Measurements from ENCODE around the gene DOCK4.

DNA sequence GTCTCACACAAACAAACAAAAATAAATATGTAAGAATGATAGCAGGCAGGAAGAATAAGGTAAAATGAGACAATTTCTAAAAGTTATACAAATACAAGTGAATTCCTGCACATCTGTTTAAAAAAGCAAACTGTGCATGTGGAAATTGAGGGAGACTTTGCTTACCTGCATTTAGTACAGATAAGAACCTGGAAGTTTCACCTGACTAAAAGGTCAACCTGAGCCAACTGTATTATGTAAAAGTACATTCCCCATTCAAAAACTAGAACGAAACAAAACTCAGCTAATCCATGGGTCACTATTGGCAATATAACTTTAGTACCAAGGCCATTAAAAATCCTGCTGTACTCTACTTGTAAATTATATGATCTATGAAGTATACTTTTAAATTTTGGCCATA, 127.1 kb downstream of the DOCK4 start:
- TF ChIP-seq, protein P1, sequence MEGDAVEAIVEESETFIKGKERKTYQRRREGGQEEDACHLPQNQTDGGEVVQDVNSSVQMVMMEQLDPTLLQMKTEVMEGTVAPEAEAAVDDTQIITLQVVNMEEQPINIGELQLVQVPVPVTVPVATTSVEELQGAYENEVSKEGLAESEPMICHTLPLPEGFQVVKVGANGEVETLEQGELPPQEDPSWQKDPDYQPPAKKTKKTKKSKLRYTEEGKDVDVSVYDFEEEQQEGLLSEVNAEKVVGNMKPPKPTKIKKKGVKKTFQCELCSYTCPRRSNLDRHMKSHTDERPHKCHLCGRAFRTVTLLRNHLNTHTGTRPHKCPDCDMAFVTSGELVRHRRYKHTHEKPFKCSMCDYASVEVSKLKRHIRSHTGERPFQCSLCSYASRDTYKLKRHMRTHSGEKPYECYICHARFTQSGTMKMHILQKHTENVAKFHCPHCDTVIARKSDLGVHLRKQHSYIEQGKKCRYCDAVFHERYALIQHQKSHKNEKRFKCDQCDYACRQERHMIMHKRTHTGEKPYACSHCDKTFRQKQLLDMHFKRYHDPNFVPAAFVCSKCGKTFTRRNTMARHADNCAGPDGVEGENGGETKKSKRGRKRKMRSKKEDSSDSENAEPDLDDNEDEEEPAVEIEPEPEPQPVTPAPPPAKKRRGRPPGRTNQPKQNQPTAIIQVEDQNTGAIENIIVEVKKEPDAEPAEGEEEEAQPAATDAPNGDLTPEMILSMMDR (IDR thresholded peaks at IDR 0.05) = no peak
- no peak for TF ChIP-seq POLR2A (IDR thresholded peaks at IDR 0.05)
